Stimulated activated CD4-positive, alpha-beta T cell treated with anti-CD3 and anti-CD28 coated beads, Interleukin-2, amount 100 ng/mL, for 24 hours (primary cell): ENCODE results near the gene ADAMTS16.

ENCODE experiments used
- DNase-seq, 2 donors: peaks; one replicate each; pipeline ENCODE4 v3.0.0-alpha.2; 2020

ADAMTS16 gene

DNA sequence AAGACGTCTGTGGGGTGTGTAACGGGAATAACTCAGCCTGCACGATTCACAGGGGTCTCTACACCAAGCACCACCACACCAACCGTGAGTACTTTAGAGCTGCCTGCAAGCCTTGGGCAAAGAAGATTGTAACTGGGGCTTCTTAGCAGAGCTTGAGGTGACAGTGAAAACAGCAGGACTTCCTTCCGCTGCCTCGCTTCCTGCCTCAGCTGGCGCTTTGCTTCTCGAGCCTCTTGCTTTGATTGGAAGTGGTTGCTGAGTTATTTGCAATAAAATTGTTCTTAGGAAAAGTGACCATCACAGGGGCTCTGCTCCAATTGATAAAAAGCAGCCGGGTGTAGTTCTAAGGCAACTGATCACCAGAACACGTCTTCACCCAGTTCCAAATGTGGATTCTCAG lies 99.1 kb downstream of the ADAMTS16 start:
- no peak for DNase-seq

DNA sequence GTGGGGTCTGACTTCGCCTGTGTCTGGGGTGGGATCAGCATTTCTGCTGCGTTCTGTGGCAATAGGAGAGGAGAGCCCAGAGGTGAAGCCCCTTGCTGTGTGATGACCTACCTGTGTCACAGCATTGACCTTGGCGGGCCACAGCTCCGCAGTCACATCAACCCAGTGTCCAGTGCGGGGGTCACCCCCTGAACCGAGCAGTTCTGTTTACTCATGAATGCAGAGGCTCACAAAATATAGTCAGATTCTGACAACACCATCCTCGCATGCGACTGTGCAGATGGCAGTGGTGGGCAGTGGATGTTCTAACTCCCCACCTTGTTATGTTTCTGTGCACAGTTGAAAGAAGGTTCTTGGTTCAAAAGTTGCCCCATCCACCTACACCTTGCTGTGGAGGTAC lies 100.1 kb downstream of the ADAMTS16 start:
- DNase-seq = no peak

DNA sequence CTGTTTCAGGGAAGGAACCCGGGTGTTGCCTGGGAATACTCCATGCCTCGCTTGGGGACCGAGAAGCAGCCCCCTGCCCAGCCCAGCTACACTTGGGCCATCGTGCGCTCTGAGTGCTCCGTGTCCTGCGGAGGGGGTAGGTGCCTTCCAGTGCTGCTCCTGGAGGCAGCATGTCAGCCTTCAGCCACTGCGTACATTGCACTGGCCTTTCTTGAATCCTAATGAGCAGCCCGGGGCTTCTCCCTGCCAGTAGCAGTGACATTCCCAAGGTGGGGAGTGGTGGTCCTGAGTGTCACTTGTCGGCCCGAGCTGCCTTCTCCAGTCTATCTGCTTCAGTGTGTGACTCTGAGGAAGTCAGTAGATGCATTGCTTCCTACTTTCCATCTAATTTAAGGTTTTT lies 101.9 kb downstream of the ADAMTS16 start:
- no peak for DNase-seq

DNA sequence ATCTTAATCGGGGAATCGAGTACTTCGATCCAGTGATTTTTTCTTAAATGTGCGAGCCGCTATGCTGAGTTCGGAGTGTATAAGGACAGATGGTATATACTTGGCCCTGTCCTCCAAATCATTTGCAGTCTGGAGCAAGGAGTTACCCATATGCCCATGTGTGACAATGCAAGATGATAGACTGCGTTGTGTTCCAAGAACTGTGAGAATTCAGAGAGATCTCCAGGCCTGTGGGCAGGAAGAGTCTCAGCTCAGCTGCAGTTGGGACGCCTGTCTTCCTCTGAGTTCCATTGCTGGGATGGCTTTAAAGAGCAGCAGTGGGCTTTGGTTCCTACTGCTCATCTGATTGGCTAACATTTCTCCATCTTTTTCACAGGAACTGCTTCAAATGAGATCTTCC lies 106.6 kb downstream of the ADAMTS16 start:
- DNase-seq = no peak

DNA sequence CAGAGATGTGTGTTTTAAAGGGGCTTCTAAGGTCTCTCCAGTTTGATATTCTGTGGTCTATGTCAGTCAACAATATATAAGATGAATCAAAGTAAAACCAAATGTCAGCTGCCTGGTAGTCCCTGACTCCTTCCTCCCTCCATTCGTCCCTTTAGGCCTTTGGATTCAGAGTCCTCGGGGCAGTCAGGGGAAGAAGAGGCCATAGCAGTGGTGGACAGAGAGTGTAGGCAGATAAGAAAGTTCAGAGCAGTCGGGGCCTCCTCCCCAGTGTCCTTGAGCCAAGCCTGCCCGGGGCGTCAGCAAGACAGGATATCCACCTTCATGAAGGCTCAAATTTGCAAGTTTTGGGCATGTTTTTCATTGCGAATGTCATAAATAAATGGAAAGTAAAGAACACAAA lies 110.6 kb downstream of the ADAMTS16 start:
- DNase-seq = no peak

DNA sequence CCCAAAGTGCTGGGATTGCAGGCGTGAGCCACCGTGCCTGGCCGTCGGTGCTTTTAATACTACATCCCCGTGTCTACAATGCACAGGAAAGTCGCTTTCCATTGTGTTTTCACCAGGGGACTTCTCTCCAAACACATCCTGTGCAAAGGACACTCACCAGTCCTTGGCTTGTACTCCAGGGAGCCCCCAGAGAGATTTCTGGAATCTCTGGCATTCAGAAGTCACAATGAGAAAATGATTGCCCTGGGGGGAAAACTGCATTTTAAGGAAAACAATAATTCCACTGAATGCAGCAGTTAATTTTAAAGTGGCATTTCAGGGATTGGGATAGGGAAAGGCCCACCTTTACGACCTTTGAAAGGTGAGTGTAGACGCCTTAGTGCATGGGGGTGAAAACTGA lies 112.0 kb downstream of the ADAMTS16 start:
- no peak for DNase-seq

DNA sequence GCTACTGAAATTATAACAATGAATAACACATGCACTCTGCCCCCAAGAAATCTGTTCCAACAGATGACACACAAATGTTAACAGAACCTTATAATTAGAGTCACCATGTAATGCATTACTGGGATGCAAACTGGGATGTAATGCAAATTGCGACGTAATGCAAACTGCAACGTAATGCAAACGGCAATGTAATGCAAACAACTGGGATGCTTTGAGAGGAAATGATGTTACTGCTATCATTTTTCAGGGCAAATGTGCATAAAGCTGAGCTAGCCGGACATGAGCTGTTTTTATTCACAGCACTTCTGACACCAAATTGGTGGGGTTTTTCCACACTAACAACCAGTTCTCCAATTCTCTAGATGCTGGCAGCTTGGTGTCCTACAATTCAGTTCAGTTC lies 117.2 kb downstream of the ADAMTS16 start:
- DNase-seq = no peak

DNA sequence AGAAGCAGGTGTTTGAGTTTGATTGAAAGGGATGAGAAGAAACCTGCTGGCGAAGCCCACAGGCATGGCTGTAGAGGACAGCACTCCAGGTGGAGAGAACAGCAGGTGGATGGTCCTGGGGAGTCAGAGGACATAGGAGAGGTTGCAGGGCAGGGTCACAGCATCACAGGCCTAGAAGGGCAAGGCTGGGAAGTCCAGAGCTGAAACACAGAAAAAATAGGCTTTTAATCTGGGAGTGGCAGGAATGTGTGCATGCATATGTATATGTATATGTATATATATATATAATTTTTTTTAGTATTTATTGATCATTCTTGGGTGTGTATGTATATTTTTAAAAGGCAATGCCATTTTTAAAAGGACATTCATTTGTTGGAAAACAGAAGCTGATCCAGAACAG lies 118.4 kb downstream of the ADAMTS16 start:
- no peak for DNase-seq

DNA sequence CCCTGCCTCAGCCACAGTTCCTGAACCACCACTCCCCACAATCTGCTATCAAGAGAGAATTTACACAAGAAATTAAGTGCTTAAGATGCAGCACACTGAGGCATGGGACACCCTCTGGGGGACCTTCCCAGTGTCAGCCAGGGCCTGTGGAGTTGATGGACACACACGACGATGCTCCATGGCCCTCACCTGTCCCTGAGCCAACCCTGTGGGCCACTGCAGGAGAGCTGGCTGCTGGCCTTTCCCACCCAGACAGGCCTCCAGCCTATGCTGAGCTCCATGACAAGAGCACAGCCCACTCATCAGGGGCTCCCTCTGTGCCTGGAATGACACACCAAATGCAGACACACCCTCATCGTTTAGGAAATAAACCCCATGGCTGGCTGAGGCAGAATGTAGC lies 124.6 kb downstream of the ADAMTS16 start:
- no peak for DNase-seq

DNA sequence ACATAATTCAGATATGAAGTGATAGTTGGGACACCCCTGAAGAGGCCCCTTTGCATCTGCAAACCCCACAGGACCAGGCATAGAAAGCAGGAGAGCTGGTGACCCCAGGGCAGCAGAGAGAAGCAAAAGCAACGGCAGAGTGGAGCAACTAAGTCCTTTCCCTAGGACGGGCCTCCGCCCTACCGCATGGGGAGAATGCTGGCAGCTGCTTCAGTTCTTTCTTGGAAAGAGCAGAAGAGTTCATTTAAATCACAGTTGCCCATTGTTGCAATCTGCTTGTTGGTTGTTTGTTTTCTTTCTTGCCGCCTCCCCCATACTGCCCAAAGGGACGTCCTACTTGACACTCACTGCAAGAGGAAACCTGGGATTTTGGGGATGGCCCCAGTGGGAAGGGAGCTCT lies 126.2 kb downstream of the ADAMTS16 start:
- no peak for DNase-seq

DNA sequence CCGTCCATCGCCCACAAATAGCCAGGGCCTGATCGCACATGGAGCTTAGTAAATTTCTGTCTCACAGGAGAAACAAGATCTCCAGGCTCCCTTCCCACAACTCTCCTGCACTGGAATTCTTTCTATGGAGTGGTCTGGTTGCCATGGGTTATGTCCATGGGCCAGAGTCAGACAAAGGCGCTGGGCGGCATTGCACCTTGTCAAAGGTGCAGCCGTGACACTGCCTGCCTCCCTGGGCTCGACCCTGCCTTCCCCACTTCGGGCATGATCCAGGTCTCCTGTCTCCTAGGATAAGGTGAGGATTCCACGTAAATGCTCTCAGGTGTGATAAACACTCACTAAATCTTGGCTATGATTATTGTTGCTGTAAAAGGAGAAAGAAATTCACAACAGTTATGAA lies 130.0 kb downstream of the ADAMTS16 start:
- no peak for DNase-seq

DNA sequence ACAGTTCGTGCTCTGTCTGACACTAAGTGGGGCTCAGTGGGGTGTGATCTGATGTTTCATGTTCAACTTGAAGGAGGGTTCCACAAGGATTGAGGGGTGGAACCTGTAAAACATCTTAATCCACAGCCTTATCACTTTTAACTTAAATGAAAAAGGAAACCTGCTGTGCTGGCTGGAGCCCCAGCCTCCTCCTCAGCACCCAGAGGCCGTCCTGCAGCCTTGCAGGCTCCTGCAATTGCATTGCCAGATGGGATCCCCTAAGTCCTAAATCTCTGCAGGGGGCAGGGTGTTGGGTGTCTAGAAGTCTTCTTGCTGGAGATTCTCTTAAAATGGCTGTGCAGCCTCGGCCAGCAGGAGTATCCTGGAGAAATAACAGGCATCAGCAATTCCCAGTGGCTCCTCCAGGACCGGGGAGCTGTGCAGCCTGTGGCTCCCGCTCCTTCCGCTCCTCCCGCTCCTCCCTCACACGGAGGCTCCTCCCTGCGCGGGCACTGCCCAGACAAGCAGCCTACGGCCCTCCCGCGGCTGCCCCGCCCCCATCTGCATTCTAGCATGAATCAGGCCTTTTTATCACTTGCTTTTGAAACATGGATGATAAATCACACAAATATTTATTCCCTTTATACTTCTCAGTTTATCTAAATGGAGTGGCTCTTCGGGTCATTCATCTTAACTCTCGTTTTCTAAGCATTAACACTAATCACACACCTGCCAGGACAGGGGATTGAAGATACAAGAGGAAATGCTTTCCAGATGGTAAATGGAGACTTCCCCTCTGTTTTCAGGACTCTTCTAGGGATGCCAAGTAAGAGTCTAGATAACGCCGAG lies 131.0 kb downstream of the ADAMTS16 start:
- DNase-seq = no peak

DNA sequence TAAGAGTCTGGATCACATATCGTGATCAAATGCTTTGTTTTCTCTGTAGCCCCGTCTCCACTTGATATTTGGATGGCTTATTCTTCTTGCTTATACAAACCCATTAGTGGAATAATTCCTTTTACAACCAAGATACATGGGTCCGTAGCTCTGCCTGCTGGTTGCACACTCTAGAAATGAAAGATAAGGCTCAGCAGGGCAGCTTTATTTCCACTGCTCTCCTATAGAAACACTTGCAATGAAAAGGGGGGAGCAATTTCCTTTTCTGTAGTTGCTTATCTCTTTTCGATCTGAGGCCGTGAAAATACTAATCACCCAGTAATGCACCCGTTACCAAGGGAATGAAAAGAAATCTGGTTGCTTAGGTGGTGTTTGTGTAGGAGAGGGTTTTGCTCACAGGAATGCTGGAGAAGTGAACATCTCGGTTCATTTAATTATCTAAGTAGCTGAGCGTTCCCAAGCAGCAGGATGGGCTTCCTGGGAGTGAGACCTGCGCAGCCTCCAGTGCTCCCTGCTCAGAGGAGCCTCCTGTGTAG lies 131.7 kb downstream of the ADAMTS16 start:
- no peak for DNase-seq

DNA sequence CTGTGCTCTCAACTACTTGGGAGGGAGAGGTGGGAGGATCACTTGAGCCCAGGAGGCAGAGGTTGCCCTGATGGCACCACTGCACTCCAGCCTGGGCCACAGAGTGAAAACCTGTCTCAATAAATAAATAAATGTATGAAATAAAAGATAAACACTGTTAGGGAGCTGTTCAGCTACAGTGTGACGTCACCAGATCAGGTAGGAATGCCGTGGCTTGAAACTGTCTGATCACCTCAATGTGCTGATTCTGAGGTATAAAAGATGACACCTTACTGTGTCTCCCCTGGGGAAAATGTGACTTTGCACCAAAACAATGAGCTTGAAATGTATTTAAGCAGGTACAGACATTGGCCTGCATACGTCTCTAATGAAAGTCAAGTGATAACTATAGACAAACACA lies 133.3 kb downstream of the ADAMTS16 start:
- DNase-seq = no peak

DNA sequence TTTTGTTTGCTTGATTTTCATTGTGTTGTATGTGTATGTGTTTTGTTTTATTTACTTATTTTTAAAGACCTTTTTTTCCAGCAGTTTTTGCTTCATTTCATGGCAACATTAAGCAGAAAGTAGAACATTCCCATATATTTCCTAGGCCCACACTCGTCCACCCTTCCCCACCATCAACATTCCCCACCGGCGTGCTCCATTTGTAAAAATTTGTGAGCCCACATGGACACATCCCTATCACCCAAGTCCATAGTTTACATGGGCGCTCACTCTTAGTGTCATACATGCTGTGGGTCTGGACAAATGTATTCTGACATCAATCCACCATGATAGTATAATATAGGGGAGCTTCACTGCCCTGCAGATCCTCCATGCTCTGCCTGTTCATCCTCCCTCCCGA lies 133.8 kb downstream of the ADAMTS16 start:
- DNase-seq = no peak

DNA sequence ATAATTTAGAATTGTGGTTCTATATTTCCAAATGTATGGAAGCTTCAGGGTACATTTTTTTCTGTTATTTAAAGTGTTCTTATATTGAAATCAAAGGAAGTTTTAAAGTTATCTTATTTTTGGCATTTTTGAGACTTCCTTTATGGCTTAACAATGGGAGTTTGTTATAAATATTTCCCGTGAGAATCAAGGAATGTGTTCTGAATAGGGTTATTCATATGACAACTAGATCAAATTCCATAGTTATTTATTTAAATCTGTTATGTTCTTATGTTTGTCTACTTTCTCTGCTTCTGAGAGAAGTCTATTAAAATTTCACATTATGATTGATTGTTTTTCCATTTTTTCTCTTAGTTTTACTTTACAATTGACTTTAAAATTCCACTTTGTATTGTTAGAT lies 135.1 kb downstream of the ADAMTS16 start:
- DNase-seq = no peak

DNA sequence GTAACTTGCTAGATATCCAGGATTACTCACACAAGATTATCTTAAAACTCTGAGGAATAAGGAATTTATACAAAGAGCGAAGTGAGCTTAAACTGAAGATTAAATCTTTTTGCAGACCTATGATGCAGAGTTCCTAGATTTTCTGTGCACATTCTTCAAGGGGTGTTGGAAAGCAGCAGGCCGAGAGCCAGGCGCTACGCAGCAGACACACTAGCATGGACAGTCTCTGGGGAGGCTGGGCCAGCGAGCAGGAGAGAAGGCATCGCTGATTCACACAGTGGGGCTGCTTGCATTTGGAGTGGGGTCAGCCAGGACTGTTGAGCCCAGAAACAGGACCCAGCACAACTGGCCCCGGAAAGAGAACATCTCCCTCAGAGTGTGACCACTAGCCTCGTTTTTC lies 136.3 kb downstream of the ADAMTS16 start:
- DNase-seq = no peak

DNA sequence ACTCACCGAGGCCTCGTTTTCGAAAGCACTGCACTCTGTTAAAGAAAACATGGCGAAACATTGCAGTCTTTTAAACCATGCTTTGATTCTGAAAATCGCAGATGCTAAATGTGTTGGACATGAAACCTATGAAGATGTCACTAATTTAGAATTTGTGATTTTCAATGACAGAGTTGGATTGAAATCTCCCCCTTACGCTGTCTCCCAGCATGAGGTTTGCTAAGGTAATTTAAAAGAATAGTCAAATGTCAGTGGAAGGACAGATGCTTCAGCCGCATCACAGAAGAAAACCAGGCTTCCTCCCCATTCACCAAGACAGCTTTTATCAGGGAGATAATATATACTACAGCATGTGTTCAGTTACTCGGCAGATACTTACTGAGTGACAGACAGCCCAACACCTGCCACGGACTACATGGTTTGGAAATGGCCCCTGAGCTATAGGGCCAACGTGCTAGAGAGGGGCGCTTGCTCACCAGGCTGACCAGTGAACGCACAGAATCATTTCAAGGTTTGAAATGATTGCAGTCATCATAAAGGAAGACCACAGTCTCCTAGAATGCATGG lies 136.9 kb downstream of the ADAMTS16 start:
- DNase-seq = no peak

DNA sequence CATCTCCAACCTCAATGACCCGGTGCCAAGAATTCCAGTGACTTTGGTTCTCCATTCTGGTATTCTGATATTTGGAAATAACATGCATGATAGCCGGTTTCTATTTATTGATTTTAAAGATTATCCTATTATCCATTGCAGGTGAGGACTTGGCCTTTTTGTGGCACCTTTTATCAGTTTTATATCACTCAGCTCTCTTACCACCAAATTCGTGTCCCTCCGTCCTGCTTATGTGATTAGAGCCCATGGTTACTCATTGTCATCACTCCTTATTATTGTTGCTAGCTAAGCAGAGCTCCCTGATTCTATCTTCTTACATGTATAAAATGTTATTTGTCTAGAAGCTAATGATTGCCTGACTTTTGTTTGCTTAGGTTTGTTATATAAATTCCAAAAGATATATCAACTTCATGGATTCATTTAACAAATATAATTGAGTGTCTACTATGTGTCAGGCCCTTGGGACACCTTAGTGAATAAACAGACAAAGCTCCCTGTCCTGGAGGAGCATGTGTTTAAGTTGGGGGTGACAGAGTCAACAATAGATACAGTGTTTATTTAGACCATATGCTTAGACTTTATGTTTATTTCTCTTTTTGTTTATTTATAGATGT lies 138.2 kb downstream of the ADAMTS16 start:
- DNase-seq = no peak

DNA sequence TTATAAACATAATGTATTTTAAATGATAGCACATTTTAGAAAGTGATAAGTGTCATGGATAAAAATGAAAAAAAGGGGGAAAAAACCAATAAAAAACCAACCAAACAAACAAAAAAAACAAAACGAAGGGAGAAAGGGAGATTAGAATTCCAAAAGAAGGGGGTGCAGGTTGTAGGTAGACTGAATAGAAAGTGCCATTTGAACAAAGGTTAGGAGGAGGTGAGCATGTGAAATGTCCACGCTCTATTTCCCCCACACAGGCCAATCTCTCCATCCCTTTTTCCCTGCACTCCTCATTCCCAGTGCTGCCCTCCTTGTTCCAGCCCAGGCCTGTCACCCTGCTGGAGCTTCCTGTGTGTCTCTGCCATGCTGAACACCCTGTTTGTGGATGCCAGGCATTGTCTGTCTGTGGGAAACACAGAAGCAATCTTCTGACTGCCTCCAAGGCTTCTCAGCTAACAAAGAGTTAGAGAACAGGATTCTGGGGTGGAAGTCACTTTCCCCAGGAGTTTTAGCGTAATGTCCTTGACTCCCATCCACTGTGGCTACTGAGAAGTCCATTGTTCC lies 138.8 kb downstream of the ADAMTS16 start:
- no peak for DNase-seq

DNA sequence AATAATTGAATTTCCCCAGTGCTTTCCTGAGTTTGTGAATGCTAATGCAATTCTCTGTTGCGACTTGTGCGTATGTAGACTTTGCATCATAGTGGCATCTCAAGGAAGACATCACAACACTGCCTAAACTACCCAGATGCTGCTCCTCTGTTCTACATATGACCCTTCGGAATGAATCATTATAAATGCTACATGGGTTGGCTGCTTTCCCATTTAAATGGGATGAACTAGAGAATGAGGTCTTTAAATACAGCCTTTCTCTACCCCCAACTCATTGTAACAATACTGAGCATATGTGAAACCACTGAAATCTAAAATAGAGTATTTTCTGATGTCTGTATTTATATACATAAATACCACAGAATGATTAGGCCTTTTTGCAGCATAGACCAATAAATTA lies 145.8 kb downstream of the ADAMTS16 start:
- no peak for DNase-seq

DNA sequence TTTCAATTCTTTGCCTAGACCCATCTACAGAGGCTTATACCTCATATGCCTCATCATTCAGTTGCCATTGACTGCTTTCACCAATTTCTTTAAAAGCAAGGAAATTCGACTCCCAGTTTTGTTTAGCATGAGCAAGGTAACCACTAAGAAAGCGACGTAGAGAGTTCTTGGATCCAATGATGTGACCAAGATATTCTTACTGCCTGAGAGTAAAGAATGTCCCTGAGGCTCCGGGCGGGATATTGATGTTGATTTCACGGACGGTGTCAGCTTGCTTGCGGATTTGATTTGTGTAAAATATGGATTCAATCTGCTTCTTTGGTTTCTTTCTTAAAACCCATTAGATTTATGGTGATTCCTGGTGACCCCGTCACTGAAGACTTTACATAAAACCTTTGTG lies 147.3 kb downstream of the ADAMTS16 start:
- no peak for DNase-seq

DNA sequence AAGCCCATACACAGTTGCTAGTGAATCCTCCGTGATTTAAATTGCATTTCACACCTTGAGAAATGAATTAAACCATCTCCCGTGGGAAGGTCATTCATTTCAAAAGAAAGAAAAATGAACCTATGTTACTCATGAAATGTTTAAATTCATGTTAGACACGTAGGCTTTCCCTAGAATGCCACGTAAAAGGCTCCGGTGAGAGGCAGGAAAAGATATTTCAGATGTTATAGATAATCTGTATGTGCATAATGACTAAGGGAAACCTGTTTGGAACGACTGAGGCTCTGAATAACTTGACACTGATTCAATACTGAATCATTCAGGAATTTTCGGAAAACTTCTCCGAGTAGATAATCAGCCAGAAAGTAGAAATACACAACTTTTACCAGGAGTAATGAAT lies 148.1 kb downstream of the ADAMTS16 start:
- no peak for DNase-seq

DNA sequence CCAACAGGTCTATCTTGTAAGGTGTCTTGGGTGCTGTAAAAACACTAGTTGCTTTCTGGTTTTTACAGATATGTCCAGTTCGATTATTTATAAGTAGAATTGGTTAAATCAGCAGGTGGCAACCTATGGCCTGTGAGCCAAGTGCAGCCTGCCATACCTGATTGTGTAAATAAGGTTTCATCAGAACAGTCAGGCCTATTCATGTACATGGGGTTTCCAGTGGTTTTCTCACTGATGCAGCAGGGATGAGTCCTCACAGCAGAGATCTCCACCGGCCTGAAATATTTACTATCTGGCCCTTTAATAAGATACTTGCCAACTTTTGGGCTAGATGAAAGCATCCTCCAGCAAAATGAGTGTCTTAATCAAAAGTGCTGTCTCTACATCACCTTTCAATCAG lies 149.4 kb downstream of the ADAMTS16 start:
- no peak for DNase-seq
